SU-DHL-6 (cell line): ENCODE data around the gene NUP50.

ENCODE experiments used
- EZH2phosphoT487 ChIP-seq: fragments of 200-600 bp; sonication (generic), shearing (Covaris generic); conservative IDR thresholded peaks from 2 replicates; pipeline ENCODE4 v1.6.1; 2018; ENCODE audit warnings: mild to moderate bottlenecking, antibody characterized with exemption, low read length, moderate library complexity, mixed read lengths
- TF ChIP-seq, protein P1 (sequence below): fragments of 200-600 bp; sonication (generic); IDR thresholded peaks from one replicate; pipeline ENCODE4 v1.5.1; 2017; ENCODE audit warnings: antibody characterized with exemption, mild to moderate bottlenecking, low read length, moderate library complexity; ENCODE audit not compliant: insufficient read depth, poor library complexity, severe bottlenecking

DNA sequence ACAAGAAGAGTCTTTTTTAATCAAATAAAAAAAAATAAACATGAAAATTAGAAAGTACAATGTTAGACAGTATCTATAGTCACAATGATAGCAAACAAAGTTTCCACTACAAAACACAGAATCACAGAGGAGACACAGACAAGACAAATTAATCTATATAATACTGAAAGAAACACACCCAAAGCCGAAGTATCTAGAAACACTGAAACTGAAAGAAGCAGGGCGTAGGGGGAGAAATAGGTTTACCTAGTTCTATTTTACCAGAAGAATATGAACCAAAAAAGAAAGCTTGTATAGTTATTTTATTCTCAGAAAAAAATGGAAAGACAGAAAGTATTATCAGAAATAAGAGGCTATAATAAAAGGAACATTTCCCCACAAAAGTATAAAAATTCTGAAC lies 27.1 kb upstream of the NUP50 start:
- TF ChIP-seq, protein P1, sequence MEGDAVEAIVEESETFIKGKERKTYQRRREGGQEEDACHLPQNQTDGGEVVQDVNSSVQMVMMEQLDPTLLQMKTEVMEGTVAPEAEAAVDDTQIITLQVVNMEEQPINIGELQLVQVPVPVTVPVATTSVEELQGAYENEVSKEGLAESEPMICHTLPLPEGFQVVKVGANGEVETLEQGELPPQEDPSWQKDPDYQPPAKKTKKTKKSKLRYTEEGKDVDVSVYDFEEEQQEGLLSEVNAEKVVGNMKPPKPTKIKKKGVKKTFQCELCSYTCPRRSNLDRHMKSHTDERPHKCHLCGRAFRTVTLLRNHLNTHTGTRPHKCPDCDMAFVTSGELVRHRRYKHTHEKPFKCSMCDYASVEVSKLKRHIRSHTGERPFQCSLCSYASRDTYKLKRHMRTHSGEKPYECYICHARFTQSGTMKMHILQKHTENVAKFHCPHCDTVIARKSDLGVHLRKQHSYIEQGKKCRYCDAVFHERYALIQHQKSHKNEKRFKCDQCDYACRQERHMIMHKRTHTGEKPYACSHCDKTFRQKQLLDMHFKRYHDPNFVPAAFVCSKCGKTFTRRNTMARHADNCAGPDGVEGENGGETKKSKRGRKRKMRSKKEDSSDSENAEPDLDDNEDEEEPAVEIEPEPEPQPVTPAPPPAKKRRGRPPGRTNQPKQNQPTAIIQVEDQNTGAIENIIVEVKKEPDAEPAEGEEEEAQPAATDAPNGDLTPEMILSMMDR, result no peak
- no peak for TF ChIP-seq EZH2phosphoT487
